ENCODE results near the gene GATB.

The GATB gene

GRCh38 chr4:151692443-151692782, 68.4 kb downstream of the GATB start:
- H3K27ac ChIP-seq (ENCODE audit: low read length) = no peak overlapping the region
- H3K9ac ChIP-seq (ENCODE audit: low read length) = no peak overlapping the region
- H3K4me1 ChIP-seq (ENCODE audit: control insufficient read depth, low read depth, low read length) = no peaks in the 10 kb centered on the region
- no peaks in the 10 kb centered on the region for H3K9me3 ChIP-seq (ENCODE audit: control insufficient read depth, low read depth, low read length)
- H3K4me3 ChIP-seq (ENCODE audit: low read length) = no peak overlapping the region
- H3K36me3 ChIP-seq (ENCODE audit: control insufficient read depth, low read depth, low read length) = no peaks in the 10 kb centered on the region
- H3K27me3 ChIP-seq (ENCODE audit: control insufficient read depth, insufficient read depth, low read length) = no peaks in the 10 kb centered on the region

DNA sequence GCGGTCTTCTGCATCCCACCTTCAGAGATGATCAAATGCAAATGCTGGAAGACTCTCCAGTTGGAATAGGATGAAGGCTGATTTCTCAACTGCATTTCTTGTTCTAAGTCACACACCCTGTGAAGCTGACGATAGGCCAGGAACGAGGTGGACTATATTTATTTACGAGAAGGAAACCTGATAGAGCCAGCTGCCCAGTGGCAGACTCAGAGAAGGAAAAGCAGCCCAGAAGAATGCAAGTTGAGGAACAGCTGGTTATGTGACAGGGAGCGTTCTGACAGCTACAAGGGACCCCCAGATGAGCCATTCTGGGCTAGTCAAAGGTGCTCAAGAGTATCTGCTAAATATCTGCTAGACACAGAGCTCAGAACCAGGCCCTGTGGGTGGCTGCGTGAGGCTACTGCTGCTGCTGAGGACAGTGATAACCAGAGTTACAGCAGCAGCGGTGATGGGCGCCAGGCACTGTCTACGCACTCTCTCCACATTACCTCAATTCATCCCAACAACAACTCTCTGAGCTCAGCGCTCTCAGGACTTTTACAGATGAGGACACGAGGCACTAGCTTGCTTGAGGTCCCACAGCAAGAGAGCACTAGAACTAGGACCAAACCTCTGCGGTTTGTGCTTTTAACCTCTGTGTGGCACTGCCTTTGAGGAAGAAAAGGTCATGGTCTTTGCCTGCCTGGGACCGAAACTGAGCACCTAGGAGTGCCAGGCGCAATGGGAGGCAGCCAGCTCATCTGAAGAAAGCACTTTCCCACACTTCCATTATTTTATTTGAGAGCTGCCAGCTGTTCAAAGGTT, 69.0 kb downstream of the GATB start:
- Histone ChIP-seq H3K4me3 (ENCODE audit: low read length) (no peak overlapping the region), H3K27ac (ENCODE audit: low read length) (no peak overlapping the region), H3K4me1 (ENCODE audit: control insufficient read depth, low read depth, low read length) (no peaks in the 10 kb centered on the region), H3K27me3 (ENCODE audit: control insufficient read depth, insufficient read depth, low read length) (no peaks in the 10 kb centered on the region), H3K9me3 (ENCODE audit: control insufficient read depth, low read depth, low read length) (no peaks in the 10 kb centered on the region), H3K36me3 (ENCODE audit: control insufficient read depth, low read depth, low read length) (no peaks in the 10 kb centered on the region), H3K9ac (ENCODE audit: low read length) (no peak overlapping the region)

- Histone ChIP-seq H3K9me3 (ENCODE audit: control insufficient read depth, low read depth, low read length) (no peaks in the 10 kb centered on the region), H3K4me1 (ENCODE audit: control insufficient read depth, low read depth, low read length) (no peaks in the 10 kb centered on the region), H3K4me3 (ENCODE audit: low read length) (no peak overlapping the region), H3K9ac (ENCODE audit: low read length) (no peak overlapping the region), H3K27me3 (ENCODE audit: control insufficient read depth, insufficient read depth, low read length) (no peaks in the 10 kb centered on the region), H3K36me3 (ENCODE audit: control insufficient read depth, low read depth, low read length) (no peaks in the 10 kb centered on the region), H3K27ac (ENCODE audit: low read length) (no peak overlapping the region)
Observed at GRCh38 chr4:151690876-151691275, 69.9 kb downstream of the GATB start.

DNA sequence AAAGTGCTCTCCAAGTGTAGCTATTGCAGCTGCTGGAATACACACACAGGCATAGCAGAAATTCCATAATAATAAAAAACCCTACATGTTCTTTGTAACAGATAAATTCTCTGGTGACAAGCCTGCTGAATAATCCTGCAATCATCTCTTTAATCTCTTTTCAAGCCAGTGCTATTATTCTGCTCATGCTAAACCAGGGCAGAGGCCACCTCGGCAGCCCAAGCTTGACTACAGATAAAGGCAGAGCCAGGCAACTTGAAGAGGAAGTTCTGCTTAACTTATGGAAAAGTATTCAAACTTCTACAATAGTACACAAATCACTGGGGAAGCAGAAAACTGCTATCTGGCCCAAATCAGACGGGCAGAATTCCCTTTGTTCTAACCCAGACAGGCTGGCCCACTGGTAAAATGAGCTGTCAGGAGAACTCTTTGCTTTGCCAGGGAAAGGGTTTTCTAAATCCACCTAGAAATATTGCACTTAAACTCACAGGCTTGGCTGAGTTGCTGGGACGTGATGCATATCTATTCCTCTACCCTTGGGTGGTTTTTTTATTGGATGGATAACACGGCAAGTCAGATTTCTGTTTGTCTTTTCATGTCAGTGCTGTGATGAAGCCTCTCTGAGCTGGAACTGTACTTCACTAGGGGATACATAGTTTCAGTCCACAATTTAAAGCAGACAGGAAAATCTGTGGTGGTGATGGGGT, 70.5 kb downstream of the GATB start:
- H3K4me3 ChIP-seq (ENCODE audit: low read length) = no peak overlapping the region
- H3K36me3 ChIP-seq (ENCODE audit: control insufficient read depth, low read depth, low read length) = no peaks in the 10 kb centered on the region
- H3K27me3 ChIP-seq (ENCODE audit: control insufficient read depth, insufficient read depth, low read length) = no peaks in the 10 kb centered on the region
- H3K9ac ChIP-seq (ENCODE audit: low read length) = no peak overlapping the region
- no peaks in the 10 kb centered on the region for H3K9me3 ChIP-seq (ENCODE audit: control insufficient read depth, low read depth, low read length)
- H3K4me1 ChIP-seq (ENCODE audit: control insufficient read depth, low read depth, low read length) = no peaks in the 10 kb centered on the region
- H3K27ac ChIP-seq (ENCODE audit: low read length) = no peak overlapping the region

- Histone ChIP-seq H3K27me3 (ENCODE audit: control insufficient read depth, insufficient read depth, low read length) (no peaks in the 10 kb centered on the region), H3K9ac (ENCODE audit: low read length) (no peak overlapping the region), H3K27ac (ENCODE audit: low read length) (no peak overlapping the region), H3K4me1 (ENCODE audit: control insufficient read depth, low read depth, low read length) (no peaks in the 10 kb centered on the region), H3K9me3 (ENCODE audit: control insufficient read depth, low read depth, low read length) (no peaks in the 10 kb centered on the region), H3K36me3 (ENCODE audit: control insufficient read depth, low read depth, low read length) (no peaks in the 10 kb centered on the region), H3K4me3 (ENCODE audit: low read length) (no peak overlapping the region)
Observed at GRCh38 chr4:151689211-151689991, 71.4 kb downstream of the GATB start.

DNA sequence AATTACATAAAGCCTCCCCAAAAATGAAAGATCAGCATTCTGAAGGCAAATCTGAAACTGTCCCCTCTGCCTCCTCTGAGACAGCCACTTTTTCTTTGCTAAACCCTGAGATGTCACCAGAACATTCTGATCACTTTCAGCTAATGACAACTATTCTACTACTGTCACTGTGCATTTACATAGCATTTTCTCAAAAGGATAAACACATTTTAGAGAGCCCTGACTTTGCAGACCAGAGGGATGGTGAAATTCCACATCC, 72.1 kb downstream of the GATB start:
- Histone ChIP-seq H3K36me3 (ENCODE audit: control insufficient read depth, low read depth, low read length) (no peaks in the 10 kb centered on the region), H3K4me1 (ENCODE audit: control insufficient read depth, low read depth, low read length) (no peaks in the 10 kb centered on the region), H3K4me3 (ENCODE audit: low read length) (no peak overlapping the region), H3K27me3 (ENCODE audit: control insufficient read depth, insufficient read depth, low read length) (no peaks in the 10 kb centered on the region), H3K9me3 (ENCODE audit: control insufficient read depth, low read depth, low read length) (no peaks in the 10 kb centered on the region), H3K9ac (ENCODE audit: low read length) (no peak overlapping the region), H3K27ac (ENCODE audit: low read length) (no peak overlapping the region)

DNA sequence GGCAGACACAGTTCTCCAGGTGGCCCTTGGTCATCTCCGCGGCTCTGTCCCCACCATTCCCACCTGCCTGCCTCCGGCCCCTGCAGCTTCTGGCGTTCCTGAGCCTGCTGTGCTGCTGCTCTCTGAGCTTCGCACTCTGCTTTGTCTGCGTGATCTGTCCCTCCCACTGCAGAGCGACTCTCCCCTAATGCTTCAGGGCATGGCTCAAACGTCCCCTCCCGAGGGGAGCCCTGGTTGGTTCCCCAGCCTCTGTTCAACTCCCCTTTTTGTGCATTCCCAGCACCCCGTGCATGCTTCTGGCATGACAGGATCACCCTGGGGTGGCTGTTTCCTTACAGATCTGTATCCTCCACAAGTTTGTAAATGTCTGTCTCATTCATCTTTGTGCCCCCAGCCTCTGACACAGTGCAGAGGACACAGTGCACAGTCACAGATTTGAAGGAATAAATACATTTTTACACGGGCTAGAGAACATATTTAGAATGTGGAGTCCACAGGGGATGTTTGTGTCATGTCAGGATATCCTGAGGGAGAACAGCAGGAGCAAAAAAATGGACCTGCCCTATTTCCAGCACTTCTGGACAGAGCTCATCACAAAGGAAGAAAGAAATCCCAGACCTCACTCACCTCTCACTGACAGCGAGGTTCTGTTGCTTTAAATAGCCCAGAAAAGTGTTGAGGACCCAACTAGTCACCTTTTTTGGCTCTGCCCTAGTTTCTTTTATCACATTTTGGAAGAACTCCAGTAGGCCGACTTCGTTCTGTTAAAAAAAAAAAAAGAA, 72.6 kb downstream of the GATB start:
- Histone ChIP-seq H3K27ac (ENCODE audit: low read length) (no peak overlapping the region), H3K27me3 (ENCODE audit: control insufficient read depth, insufficient read depth, low read length) (no peaks in the 10 kb centered on the region), H3K36me3 (ENCODE audit: control insufficient read depth, low read depth, low read length) (no peaks in the 10 kb centered on the region), H3K4me3 (ENCODE audit: low read length) (no peak overlapping the region), H3K4me1 (ENCODE audit: control insufficient read depth, low read depth, low read length) (no peaks in the 10 kb centered on the region), H3K9me3 (ENCODE audit: control insufficient read depth, low read depth, low read length) (no peaks in the 10 kb centered on the region), H3K9ac (ENCODE audit: low read length) (no peak overlapping the region)

- Histone ChIP-seq H3K9ac (ENCODE audit: low read length) (no peak overlapping the region), H3K4me1 (ENCODE audit: control insufficient read depth, low read depth, low read length) (no peaks in the 10 kb centered on the region), H3K9me3 (ENCODE audit: control insufficient read depth, low read depth, low read length) (no peaks in the 10 kb centered on the region), H3K4me3 (ENCODE audit: low read length) (no peak overlapping the region), H3K36me3 (ENCODE audit: control insufficient read depth, low read depth, low read length) (no peaks in the 10 kb centered on the region), H3K27ac (ENCODE audit: low read length) (no peak overlapping the region), H3K27me3 (ENCODE audit: control insufficient read depth, insufficient read depth, low read length) (no peaks in the 10 kb centered on the region)
Observed at GRCh38 chr4:151687021-151687640, 73.7 kb downstream of the GATB start.

- H3K9me3 ChIP-seq (ENCODE audit: control insufficient read depth, low read depth, low read length) = no peaks in the 10 kb centered on the region
- H3K27me3 ChIP-seq (ENCODE audit: control insufficient read depth, insufficient read depth, low read length) = no peaks in the 10 kb centered on the region
- H3K27ac ChIP-seq (ENCODE audit: low read length) = no peak overlapping the region
- no peak overlapping the region for H3K4me3 ChIP-seq (ENCODE audit: low read length)
- no peaks in the 10 kb centered on the region for H3K36me3 ChIP-seq (ENCODE audit: control insufficient read depth, low read depth, low read length)
- no peaks in the 10 kb centered on the region for H3K4me1 ChIP-seq (ENCODE audit: control insufficient read depth, low read depth, low read length)
- H3K9ac ChIP-seq (ENCODE audit: low read length) = no peak overlapping the region
Observed at GRCh38 chr4:151685303-151685702, 75.5 kb downstream of the GATB start.

DNA sequence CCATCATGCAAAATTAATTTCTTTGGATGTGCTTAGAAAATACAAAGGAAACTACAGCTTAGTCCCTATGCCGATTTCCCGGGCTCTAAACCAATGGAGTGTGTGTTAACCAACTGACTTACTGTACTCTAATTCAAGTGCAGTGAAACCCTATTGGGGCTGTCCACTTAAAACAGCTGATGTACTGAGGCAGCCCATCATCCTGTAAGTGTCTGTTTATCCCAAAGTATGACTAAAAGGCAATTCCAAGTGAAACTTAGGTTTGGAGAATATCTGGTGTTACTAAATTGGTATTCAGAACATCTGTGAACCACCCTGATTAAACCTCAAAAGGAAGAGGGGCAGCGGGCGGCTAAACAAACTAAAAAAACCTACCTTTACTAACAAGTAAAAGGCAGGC, 79.7 kb downstream of the GATB start:
- Histone ChIP-seq H3K4me1 (ENCODE audit: control insufficient read depth, low read depth, low read length) (no peaks in the 10 kb centered on the region), H3K9me3 (ENCODE audit: control insufficient read depth, low read depth, low read length) (no peaks in the 10 kb centered on the region)

DNA sequence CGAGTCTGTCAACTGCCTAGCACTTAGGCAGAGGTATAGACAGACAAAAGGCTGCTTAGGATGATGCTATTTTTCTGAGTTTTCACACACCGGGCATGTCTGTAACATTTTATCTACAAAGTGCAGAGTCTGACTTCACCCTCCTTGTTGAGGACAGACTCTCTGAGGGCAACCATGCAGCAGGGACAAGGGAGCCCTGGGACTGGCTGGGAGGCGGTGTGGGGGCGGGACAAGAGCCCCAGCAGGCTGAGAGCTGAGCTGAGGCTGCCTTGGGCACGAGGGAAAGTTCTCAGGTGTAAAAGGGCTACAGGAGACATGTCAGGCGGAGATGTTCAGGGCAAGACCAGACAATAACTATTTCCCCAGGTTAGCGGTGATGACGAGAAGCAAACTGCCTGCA, 81.6 kb downstream of the GATB start:
- Histone ChIP-seq H3K27me3 (ENCODE audit: control insufficient read depth, insufficient read depth, low read length) (no peaks in the 10 kb centered on the region), H3K9me3 (ENCODE audit: control insufficient read depth, low read depth, low read length) (no peaks in the 10 kb centered on the region), H3K9ac (ENCODE audit: low read length) (no peak overlapping the region), H3K4me3 (ENCODE audit: low read length) (no peak overlapping the region), H3K36me3 (ENCODE audit: control insufficient read depth, low read depth, low read length) (no peaks in the 10 kb centered on the region), H3K27ac (ENCODE audit: low read length) (no peak overlapping the region), H3K4me1 (ENCODE audit: control insufficient read depth, low read depth, low read length) (peaks cover 4% of the 10 kb centered on the region)

More for the DNA sequence above, 79.7 kb downstream of the GATB start:
- Histone ChIP-seq H3K9ac (ENCODE audit: low read length) (no peak overlapping the region), H3K36me3 (ENCODE audit: control insufficient read depth, low read depth, low read length) (no peaks in the 10 kb centered on the region), H3K27me3 (ENCODE audit: control insufficient read depth, insufficient read depth, low read length) (no peaks in the 10 kb centered on the region), H3K4me3 (ENCODE audit: low read length) (no peak overlapping the region), H3K27ac (ENCODE audit: low read length) (no peak overlapping the region)
